GM10847 (cell line): Measurements from ENCODE around the gene MTCP1.

Experiments used
- POLR2A ChIP-seq: IDR thresholded peaks from 2 replicates; pipeline ENCODE4 v1.6.1; 2011; ENCODE audit not compliant: insufficient read length; ENCODE audit errors: extremely low read depth

MTCP1 gene

DNA sequence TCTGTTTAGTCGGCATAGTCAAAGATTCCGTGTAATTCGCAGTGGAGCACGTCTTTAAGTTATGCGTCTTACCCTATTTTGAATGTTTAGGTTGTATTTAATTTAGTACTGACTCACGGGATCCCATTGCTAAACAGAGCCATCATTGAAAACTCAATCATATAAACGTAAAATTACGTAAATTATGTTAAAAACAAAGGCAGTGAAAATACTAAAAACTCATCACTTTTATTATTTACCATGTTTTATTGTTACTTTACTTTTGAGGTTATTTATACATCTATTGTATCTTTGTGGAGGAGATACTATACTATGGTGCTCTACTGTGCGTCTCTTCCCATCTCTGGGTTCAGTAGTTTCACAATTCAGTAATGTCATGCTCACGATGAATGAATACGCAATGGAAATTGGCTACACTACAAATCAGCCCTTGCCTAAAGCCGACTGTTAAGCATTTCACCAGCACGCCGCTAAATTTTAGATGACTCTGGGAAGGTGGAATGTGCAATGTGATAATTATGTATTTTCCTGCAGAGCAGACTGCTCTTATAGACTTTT, 43.3 kb downstream of the MTCP1 start:
- no peak for TF ChIP-seq POLR2A

DNA sequence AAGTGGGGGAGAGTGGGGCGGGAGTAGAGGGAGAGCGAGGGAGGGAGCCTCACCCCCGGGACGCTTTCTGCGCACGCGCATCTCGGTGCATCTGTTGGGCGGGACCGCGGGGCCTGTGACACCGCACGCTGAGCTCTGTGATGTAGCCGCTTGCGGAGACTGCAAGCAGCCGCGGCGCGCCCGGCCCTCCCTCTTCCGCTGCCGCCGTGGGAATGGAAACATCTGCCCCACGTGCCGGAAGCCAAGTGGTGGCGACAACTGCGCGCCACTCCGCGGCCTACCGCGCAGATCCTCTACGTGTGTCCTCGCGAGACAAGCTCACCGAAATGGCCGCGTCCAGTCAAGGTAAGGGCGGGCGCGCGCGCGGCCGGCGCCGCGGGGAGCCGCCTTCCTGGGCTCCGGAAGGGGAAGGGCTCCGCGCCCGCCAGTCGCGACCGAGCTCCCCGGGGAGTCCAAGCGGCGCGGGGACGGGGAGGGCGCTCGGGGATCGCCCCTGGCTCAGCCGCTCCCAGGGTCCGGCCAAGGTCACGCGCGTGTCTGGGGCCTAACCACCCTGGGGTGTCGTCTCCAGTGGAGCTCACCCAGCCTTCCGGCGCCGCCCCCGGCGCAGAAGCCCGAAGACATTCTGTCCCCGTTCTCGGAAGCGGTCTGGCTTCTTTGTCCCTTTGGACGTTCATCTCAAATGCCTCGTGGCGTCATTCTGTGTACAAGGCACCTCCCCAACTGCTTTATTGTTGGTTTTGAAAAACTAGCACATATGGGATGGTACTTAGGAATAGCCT, 44.0 kb downstream of the MTCP1 start, which contains the start of gene FUNDC2:
FUNDC2 (plus strand) TSS at position 118 of the 782 bp plus-strand sequence; CDS start at position 213, 95 bp downstream.
- TF ChIP-seq POLR2A, result peak; percentile 17

DNA sequence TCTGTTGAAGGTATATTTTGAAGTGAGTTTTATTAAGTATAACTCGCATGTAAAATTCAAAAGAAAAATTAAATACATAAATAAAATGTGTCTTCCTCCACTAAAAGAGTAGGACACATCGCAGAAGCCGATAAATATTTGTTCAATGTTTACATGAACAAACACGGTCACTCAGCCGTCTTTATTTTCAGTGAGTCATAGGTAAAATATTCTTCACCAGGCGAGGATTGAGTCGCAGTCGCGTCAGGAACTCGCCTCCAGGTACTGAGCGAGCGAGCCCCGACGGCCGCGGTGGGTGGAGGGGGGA, 44.6 kb downstream of the MTCP1 start:
- TF ChIP-seq POLR2A, result no peak

DNA sequence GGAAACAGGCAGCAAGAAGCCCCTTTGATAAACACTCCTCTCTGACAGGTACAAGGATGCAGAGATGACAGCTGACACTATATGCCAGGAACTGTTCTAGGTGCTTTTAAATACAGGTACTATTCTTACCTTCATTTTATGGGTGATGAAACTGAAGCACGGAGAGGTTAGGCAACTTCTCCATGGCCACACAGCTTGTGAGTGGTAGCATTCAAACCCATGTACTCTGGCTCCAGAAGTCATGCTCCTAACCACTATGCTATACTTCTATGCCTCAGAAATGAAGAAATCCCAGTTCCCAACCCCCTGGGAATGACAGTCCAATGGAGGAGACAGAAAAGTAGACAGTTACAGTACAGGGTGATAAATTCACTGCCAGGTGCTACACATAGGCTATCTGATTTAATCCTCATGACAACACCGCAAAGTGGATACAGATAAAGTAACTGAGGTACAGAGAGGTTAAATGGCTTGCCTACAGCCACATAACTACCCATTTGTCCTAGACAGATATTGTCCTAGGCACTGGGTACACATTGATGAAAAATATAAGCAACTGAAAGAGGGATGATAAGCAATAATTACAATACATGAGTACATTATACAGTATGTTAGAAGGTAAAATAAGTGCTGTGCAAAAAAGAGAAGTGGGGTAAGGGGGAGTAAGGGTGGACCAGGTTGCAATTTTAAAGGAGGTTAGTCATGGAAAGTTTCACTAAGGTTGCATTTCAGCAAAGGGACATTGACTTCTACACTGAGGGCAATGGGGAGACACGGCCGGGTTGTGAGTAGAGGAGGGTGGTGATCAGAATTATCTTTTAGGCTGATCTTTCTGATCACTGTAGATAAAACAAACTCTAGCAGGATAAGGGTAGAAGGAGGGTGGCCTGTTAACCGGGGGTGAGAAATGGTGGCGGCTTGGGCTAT, 46.8 kb downstream of the MTCP1 start:
- TF ChIP-seq POLR2A, result no peak

DNA sequence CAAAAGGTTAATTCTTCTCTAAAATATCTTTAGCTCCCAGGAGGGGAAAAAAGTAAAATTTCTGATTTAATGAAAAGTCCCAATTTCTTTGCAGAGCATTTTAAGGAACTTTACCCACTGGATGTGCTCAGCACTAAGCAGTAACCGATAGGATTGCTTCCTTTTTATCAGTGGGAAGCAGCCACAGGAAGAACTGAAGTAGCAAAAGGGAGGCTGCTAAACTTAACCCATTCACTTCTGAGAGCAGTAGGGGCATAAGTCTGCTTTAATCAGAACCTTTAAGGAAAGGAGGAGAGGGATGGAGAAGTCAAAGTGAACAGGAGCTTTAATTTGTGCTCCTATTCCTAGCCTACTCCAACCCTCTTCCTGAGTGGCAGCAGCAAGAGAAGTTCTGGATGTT, 48.4 kb downstream of the MTCP1 start, which contains the start of gene F8:
F8 (minus strand) TSS at position 139 of the 400 bp plus-strand sequence. CDS start 171 bp downstream, outside the sequence.
- TF ChIP-seq POLR2A, result no peak

DNA sequence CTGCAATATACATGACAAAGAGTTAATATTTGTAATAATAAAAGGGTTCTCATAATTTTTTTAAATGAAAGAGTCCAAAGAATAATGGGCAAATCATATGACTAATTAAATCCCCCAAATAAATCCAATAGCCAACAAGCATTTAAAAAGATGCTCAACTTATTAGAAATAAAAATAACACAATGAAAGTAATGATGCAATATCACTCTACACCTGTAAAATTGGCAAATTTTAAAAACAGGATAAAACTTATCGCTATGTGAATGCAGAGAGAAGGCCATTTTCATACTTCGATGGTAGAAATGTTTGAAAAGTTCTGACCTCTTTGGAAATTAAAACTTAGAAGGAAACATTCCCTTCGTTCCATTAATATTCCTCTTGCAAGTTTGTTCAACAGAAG, 50.3 kb downstream of the MTCP1 start:
- no peak for TF ChIP-seq POLR2A
